Measurements from ENCODE around the gene BDH1.
"Not testable (repeated sequence)": the region's sequence is repeated elsewhere in the genome, so short reads cannot be mapped to it uniquely, and the experiment has no call there.

The BDH1 gene
- 26.6 reads per million, percentile 53 among the genes with 10 or more reads in this experiment for total RNA-seq

GRCh38 chr3:197555281-197556261, at the start of gene BDH1:
Gene BDH1 (minus strand): TSS chr3:197555968. CDS start chr3:197546443, 9,525 bp downstream.
- peak; percentile 30 for DNase-seq

- DNase-seq, result no peak
Measured at GRCh38 chr3:197603317-197603933, 47.7 kb upstream of the BDH1 start.

- not testable (repeated sequence) for DNase-seq
Measured at GRCh38 chr3:197602351-197602750, 46.6 kb upstream of the BDH1 start.

GRCh38 chr3:197601566-197601840, 45.7 kb upstream of the BDH1 start:
- DNase-seq, result not testable (repeated sequence)

GRCh38 chr3:197600796-197601565, 45.2 kb upstream of the BDH1 start:
- DNase-seq, result no peak

GRCh38 chr3:197599089-197599765, 43.5 kb upstream of the BDH1 start:
- peak; percentile 75 for DNase-seq

GRCh38 chr3:197598404-197598980, 42.7 kb upstream of the BDH1 start:
- DNase-seq, result no peak

GRCh38 chr3:197597335-197597734, 41.6 kb upstream of the BDH1 start:
- no peak for DNase-seq

- DNase-seq, result no peak
Measured at GRCh38 chr3:197595470-197596185, 39.9 kb upstream of the BDH1 start.

GRCh38 chr3:197593046-197593380, 37.2 kb upstream of the BDH1 start:
- DNase-seq, result no peak

- DNase-seq, result no peak
Measured at GRCh38 chr3:197592361-197593045, 36.7 kb upstream of the BDH1 start.

- DNase-seq, result no peak
Measured at GRCh38 chr3:197591816-197592215, 36.0 kb upstream of the BDH1 start.

- DNase-seq, result no peak
Measured at GRCh38 chr3:197590313-197590962, 34.7 kb upstream of the BDH1 start.

GRCh38 chr3:197589545-197589944, 33.8 kb upstream of the BDH1 start:
- no peak for DNase-seq

- not testable (repeated sequence) for DNase-seq
Measured at GRCh38 chr3:197586768-197587167, 31.0 kb upstream of the BDH1 start.

GRCh38 chr3:197586181-197586580, 30.4 kb upstream of the BDH1 start:
- DNase-seq, result no peak

- no peak for DNase-seq
Measured at GRCh38 chr3:197584733-197585132, 29.0 kb upstream of the BDH1 start.

GRCh38 chr3:197583371-197583770, 27.6 kb upstream of the BDH1 start:
- DNase-seq, result no peak

- DNase-seq, result no peak
Measured at GRCh38 chr3:197580253-197580691, 24.5 kb upstream of the BDH1 start.

- no peak for DNase-seq
Measured at GRCh38 chr3:197578376-197578775, 22.6 kb upstream of the BDH1 start.
